MM.1S (cell line): ENCODE data around the gene SYCN.

Experiments
- DNase-seq: peaks from one replicate; pipeline ENCODE4 v3.0.0-alpha.2; 2015
- H2AFZ ChIP-seq: fragments of 300-600 bp; sonication (generic); 2 replicates; pipeline ENCODE4 v1.6.0; 2016; ENCODE audit warnings: antibody characterized with exemption, low read length
- H3F3A ChIP-seq: fragments of 300-600 bp; sonication (generic); 2 replicates; pipeline ENCODE4 v1.6.1; 2016; ENCODE audit warnings: mild to moderate bottlenecking, antibody characterized with exemption, low read length, moderate library complexity, mixed read lengths; ENCODE audit not compliant: insufficient read depth
- H3K27ac ChIP-seq: fragments of 300-600 bp; sonication (generic); 2 replicates; pipeline ENCODE4 v1.5.1; 2016; ENCODE audit warnings: mild to moderate bottlenecking, low read length
- H3K27me3 ChIP-seq: fragments of 300-600 bp; sonication (generic); replicated peaks from 2 replicates; pipeline ENCODE4 v1.6.0; 2016; ENCODE audit warnings: low read length; ENCODE audit not compliant: insufficient read depth
- H3K36me3 ChIP-seq: fragments of 300-600 bp; sonication (generic); replicated peaks from 2 replicates; pipeline ENCODE4 v1.6.1; 2016; ENCODE audit warnings: mild to moderate bottlenecking, low read length, mixed read lengths; ENCODE audit not compliant: insufficient read depth
- H3K4me1 ChIP-seq: fragments of 300-600 bp; sonication (generic); 2 replicates; pipeline ENCODE4 v1.6.1; 2016; ENCODE audit warnings: low read length, mixed read lengths
- H3K4me2 ChIP-seq: fragments of 300-600 bp; sonication (generic); 2 replicates; pipeline ENCODE4 v1.6.0; 2016; ENCODE audit warnings: low read depth, low read length
- H3K4me3 ChIP-seq: fragments of 300-600 bp; sonication (generic); 2 replicates; pipeline ENCODE4 v1.5.1; 2016; ENCODE audit warnings: low read length, mixed read lengths
- H3K79me2 ChIP-seq: fragments of 300-600 bp; sonication (generic); 2 replicates; pipeline ENCODE4 v1.6.1; 2016; ENCODE audit warnings: mixed run types, low read length, mixed read lengths
- H3K9ac ChIP-seq: fragments of 300-600 bp; sonication (generic); 2 replicates; pipeline ENCODE4 v1.6.1; 2016; ENCODE audit warnings: low read length, mixed read lengths
- H3K9me2 ChIP-seq: fragments of 300-600 bp; sonication (generic); replicated peaks from 2 replicates; pipeline ENCODE4 v1.6.1; 2016; ENCODE audit warnings: mild to moderate bottlenecking, low read length, mixed read lengths; ENCODE audit not compliant: insufficient read depth
- H3K9me3 ChIP-seq: fragments of 300-600 bp; sonication (generic); replicated peaks from 2 replicates; pipeline ENCODE4 v1.6.1; 2016; ENCODE audit warnings: mild to moderate bottlenecking, low read length, mixed read lengths; ENCODE audit not compliant: insufficient read depth
- H4K20me1 ChIP-seq: fragments of 300-600 bp; sonication (generic); 2 replicates; pipeline ENCODE4 v1.6.1; 2016; ENCODE audit warnings: mild to moderate bottlenecking, low read length, moderate library complexity, mixed read lengths; ENCODE audit not compliant: insufficient read depth
- EZH2 ChIP-seq: fragments of 300-600 bp; sonication (generic); optimal IDR thresholded peaks from 2 replicates; pipeline ENCODE3; 2017; ENCODE audit warnings: low read depth, mild to moderate bottlenecking, antibody characterized with exemption, low read length, mixed read lengths
- EZH2phosphoT487 ChIP-seq: fragments of 300-600 bp; sonication (generic); IDR thresholded peaks from 2 replicates; pipeline ENCODE4 v1.6.1; 2018; ENCODE audit warnings: antibody characterized with exemption, low read length
- TF ChIP-seq, protein P1 (sequence below): fragments of 300-600 bp; sonication (generic); IDR thresholded peaks from 2 replicates; pipeline ENCODE4 v1.5.1; 2016; ENCODE audit warnings: antibody characterized with exemption, low read length, mixed read lengths

SYCN gene

DNA sequence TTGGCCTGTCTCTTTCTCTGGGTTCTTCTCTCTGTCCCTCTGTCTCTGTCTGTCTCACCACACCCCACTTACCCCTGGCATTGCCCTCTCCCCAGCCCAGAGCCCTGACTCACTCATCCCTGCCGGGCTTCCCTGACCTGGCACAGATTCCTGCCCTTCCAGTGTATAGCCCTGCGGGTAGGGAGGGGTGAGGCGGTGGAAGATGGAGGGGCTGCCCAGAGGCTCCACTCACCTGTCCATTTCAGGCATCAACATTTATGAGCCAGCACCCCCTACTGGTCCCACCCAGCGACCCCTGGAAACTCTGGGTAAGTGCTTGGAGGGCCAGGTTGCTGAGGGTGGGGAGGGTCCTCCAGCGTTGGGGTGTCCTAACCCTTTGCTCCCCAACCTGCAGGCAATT lies 6.3 kb downstream of the SYCN start:
- Histone ChIP-seq H3K9me3 (no peaks in the 10 kb centered on the region), H2AFZ (no peak overlapping the region), H3K27me3 (peaks cover 84% of the 10 kb centered on the region), H3K9ac (no peak overlapping the region), H3F3A (no peaks in the 10 kb centered on the region), H3K4me3 (no peak overlapping the region), H3K36me3 (no peaks in the 10 kb centered on the region), H3K79me2 (no peaks in the 10 kb centered on the region), H3K4me2 (no peak overlapping the region), H3K27ac (no peak overlapping the region), H3K9me2 (no peaks in the 10 kb centered on the region), H4K20me1 (no peaks in the 10 kb centered on the region), H3K4me1 (no peaks in the 10 kb centered on the region)
- no peak for DNase-seq
- TF ChIP-seq, protein P1, sequence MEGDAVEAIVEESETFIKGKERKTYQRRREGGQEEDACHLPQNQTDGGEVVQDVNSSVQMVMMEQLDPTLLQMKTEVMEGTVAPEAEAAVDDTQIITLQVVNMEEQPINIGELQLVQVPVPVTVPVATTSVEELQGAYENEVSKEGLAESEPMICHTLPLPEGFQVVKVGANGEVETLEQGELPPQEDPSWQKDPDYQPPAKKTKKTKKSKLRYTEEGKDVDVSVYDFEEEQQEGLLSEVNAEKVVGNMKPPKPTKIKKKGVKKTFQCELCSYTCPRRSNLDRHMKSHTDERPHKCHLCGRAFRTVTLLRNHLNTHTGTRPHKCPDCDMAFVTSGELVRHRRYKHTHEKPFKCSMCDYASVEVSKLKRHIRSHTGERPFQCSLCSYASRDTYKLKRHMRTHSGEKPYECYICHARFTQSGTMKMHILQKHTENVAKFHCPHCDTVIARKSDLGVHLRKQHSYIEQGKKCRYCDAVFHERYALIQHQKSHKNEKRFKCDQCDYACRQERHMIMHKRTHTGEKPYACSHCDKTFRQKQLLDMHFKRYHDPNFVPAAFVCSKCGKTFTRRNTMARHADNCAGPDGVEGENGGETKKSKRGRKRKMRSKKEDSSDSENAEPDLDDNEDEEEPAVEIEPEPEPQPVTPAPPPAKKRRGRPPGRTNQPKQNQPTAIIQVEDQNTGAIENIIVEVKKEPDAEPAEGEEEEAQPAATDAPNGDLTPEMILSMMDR = no peak
- TF ChIP-seq EZH2 (no peak), EZH2phosphoT487 (no peak)

DNA sequence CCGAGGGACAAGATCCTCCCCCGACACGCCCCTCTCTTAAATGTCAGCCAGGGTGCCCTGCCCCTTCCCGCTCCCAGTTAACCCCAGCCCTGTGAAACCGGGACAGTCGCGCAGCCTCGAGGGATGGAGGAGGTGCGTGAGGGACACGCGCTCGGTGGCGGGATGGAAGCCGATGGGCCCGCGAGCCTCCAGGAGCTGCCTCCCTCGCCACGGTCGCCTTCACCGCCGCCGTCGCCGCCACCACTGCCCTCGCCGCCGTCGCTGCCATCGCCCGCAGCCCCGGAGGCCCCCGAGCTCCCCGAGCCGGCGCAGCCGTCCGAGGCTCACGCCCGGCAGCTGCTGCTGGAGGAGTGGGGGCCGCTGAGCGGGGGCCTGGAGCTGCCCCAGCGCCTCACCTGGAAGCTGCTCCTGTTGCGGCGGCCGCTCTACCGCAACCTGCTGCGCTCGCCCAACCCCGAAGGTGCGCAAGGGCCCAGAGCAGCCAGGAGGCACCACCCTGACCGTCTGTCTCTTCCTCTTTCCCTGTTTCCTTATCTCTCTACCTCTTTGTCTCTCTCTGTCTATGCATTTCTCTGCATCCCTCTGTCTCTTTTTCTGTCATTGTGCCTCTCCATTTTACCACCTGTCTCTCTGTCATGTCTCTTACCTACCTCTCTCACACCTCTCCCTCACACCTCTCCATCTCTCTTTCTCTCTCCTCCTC lies 7.1 kb downstream of the SYCN start, which contains the start of gene NCCRP1:
Gene NCCRP1, plus strand, starts transcription at position 105 of the 703 bp plus-strand sequence. Its CDS starts 19 bp downstream, at position 124.
- Histone ChIP-seq H3K9me3 (no peaks in the 10 kb centered on the region), H3K9ac (no peak within 1 kb of the TSS), H4K20me1 (no peaks in the 10 kb centered on the region), H3K4me2 (no peak within 1 kb of the TSS), H3K27me3 (peaks cover 78% of the 10 kb centered on the region), H3K4me3 (no peak within 1 kb of the TSS), H2AFZ (no peak within 1 kb of the TSS), H3K4me1 (no peaks in the 10 kb centered on the region), H3F3A (no peaks in the 10 kb centered on the region), H3K79me2 (no peaks in the 10 kb centered on the region), H3K36me3 (no peaks in the 10 kb centered on the region), H3K9me2 (no peaks in the 10 kb centered on the region), H3K27ac (no peak within 1 kb of the TSS)
- TF ChIP-seq EZH2 (no peak), EZH2phosphoT487 (no peak)
- TF ChIP-seq, protein P1 = no peak
- no peak for DNase-seq

DNA sequence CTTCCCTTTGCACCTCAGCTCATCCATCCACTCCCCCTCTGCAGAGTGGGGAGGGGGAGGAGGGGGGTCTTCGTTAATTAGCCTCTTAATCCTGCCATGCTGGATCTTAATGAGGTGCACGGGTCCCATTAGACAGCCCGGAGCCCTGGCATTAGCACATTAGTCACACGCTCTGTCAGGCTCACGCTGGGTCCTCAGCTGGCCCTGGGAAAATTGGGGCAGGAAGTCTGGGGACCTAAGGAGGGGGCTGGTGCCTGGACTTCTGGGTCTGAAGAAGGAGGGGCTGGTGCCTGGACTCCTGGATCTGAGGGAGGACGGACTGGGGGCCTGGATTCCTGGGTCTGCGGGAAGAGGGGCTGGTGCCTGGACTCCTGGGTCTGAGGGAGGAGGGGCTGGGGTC lies 7.7 kb downstream of the SYCN start:
- Histone ChIP-seq H2AFZ (no peak overlapping the region), H3F3A (no peaks in the 10 kb centered on the region), H3K4me1 (no peaks in the 10 kb centered on the region), H3K9me3 (no peaks in the 10 kb centered on the region), H3K4me2 (no peak overlapping the region), H3K9ac (no peak overlapping the region), H3K9me2 (no peaks in the 10 kb centered on the region), H3K27ac (no peak overlapping the region), H4K20me1 (no peaks in the 10 kb centered on the region), H3K79me2 (no peaks in the 10 kb centered on the region), H3K36me3 (no peaks in the 10 kb centered on the region), H3K27me3 (peaks cover 71% of the 10 kb centered on the region), H3K4me3 (no peak overlapping the region)
- TF ChIP-seq EZH2 (no peak), EZH2phosphoT487 (no peak)
- DNase-seq = no peak

DNA sequence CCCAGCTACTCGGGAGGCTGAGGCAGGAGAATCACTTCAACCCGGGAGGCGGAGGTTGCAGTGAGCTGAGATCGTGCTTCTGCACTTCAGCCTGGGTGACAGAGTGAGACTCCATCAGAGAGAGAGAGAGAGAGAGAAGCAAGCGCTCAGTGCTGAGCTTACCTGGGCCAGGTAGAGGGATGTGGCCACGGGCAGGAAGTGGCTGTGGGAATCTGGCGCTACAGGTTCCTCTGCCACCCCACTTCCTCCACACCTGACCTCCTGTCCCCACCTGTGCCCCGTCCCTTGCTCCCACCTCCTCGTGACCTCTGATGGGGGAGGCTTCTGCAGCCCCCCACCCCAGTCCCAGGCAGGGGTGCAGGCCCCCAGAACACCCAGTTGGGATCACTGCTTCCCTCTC lies 8.3 kb downstream of the SYCN start:
- TF ChIP-seq EZH2phosphoT487 = no peak
- no peak for TF ChIP-seq EZH2
- TF ChIP-seq, protein P1 = no peak

More for the DNA sequence above, 8.3 kb downstream of the SYCN start:
- Histone ChIP-seq H3F3A (no peaks in the 10 kb centered on the region), H3K9ac (no peak overlapping the region), H3K9me2 (no peaks in the 10 kb centered on the region), H4K20me1 (no peaks in the 10 kb centered on the region), H3K27me3 (peaks cover 67% of the 10 kb centered on the region), H2AFZ (no peak overlapping the region), H3K4me1 (no peaks in the 10 kb centered on the region), H3K4me3 (no peak overlapping the region), H3K27ac (no peak overlapping the region), H3K4me2 (no peak overlapping the region), H3K36me3 (no peaks in the 10 kb centered on the region), H3K79me2 (no peaks in the 10 kb centered on the region), H3K9me3 (no peaks in the 10 kb centered on the region)
- DNase-seq = no peak
